Measurements from ENCODE around the gene FARP2.
"Not testable (repeated sequence)": the region's sequence is repeated elsewhere in the genome, so short reads cannot be mapped to it uniquely, and the experiment has no call there.

Gene FARP2

DNA sequence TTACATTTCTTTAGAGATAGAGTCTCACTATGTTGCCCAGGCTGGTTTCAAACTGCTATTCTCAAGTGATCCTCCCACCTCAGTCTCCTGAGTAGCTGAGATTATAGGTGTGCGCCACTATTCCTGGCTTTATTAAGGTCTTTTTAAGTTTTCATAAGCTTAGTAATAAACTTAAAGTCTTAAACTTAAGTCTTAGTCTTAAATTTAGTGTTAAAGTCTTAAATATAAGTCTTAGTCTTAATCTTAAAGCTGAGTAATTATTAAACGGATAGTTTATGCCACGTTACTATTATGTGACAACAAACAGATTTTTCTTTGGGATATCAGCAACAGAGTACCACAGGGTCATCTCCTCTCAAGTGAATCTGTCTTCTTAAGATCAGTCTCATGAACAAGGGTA lies 12.6 kb downstream of the FARP2 start:
- DNase-seq = no peak

DNA sequence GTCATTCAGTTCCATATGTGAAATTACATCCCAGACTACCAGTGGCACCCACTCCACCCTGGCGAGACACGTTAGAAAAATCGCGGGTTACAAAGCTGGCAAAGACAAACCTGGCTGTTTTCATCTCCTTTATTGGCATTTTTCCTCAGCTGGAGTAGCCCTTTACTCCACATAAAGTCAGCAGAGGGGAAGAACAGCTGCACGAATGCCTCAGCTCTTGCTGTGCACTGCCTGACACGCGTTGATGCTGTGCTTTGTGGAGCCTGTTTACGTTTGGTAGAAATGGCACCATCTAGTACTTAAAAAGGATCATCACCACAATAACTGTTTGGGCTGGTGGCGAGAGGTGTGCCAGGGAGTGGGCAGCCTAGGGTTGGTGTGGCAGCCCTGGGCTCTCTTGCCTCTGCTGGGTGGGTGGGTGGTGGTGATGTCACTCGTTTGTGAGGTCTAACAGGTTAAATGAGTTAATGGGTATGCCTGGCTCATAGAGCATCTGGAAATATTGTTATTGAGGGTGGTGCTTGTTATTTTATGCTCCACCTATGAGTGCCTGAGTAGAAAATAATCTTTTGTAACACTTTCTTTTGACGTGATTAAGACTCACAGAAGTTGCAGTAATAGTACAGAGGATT lies 16.4 kb downstream of the FARP2 start:
- no peak for DNase-seq

- no peak for DNase-seq
Observed at GRCh38 chr2:241373446-241373845, 17.4 kb downstream of the FARP2 start.

GRCh38 chr2:241373906-241374305 lies 17.8 kb downstream of the FARP2 start:
- DNase-seq = not testable (repeated sequence)

- no peak for DNase-seq
Observed at GRCh38 chr2:241375300-241375699, 19.2 kb downstream of the FARP2 start.

GRCh38 chr2:241376808-241377207 lies 20.7 kb downstream of the FARP2 start:
- no peak for DNase-seq

DNA sequence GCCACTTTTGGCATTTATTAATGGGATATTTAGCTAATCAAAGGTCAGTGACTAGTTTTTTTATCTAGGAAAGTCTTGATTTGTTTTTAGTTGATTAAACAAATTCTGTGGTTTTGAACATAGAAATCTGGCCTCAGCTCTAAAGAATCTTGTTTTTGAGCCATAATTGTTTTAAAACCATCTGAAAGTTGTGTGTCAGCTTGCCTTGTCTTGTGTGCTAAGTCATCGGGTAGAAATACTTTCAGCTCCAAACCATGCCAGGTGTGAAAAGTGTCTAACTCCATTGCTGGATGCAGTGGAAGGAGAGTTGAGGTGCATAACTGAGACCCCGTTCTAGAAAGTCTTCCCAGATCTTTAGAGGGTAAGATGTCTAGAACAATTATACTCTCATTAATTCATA lies 22.7 kb downstream of the FARP2 start:
- no peak for DNase-seq

GRCh38 chr2:241379481-241380480 lies 23.7 kb downstream of the FARP2 start:
- DNase-seq = no peak

- DNase-seq = no peak
Observed at GRCh38 chr2:241381872-241382271, 25.8 kb downstream of the FARP2 start.

DNA sequence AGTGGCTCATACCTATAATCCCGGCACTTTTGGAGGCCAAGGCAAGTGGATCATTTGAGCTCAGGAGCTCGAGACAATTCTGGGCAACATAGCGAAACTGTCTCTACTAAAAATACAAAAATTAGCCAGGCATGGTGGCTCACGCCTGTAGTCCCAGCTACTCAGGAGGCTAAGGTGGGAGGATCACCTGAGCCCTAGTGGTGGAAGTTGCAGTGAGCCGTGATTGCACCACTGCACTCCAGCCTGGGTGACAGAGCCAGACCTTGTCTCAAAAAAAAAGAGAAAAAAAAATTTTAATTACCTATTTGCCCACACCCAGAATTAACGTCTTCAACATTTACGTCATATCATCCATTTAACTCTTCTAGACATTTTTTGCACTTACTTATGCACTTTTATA lies 29.4 kb downstream of the FARP2 start:
- DNase-seq = not testable (repeated sequence)

DNA sequence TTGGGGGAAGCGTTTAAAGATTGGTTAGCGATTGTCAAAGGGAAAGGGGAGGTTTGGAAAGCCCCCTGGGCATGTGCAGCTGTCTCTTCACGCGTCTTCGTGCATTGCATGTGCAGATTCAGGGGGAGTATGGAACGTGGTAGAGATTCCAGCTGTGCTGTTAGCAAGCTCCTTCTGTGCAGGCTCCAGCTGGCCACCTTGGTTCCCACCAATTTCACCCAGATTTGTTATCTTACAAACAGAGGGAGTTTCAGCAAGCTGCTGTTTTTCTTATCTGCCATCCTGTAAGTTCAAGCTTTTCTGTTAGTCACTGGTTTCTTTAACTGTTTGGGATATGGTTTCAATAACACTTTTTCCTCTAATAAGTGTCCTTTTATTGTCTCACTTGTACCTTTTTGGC lies 30.4 kb downstream of the FARP2 start:
- DNase-seq = no peak

DNA sequence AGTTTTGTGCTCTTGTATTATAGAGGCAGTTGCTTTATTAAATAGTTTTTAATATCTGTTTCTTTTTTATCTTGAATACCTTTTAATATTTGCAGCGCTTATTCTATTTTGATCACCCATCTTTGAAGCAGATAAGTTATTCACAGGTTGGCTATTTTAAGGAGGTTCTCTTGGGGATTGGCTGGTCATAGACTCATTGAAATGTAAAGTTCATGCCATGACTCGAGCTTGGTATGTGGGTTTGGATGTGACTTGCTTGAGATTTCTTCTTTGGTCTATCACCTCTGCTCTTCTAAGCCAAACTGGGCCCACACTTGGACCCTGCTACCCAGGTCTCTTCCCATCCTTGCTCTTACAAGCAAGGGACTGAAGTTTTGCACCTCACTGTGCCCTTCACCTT lies 33.6 kb downstream of the FARP2 start:
- no peak for DNase-seq

GRCh38 chr2:241390301-241391206 lies 34.5 kb downstream of the FARP2 start:
- no peak for DNase-seq

GRCh38 chr2:241391892-241392665 lies 36.0 kb downstream of the FARP2 start:
- DNase-seq = no peak

GRCh38 chr2:241392753-241393152 lies 36.7 kb downstream of the FARP2 start:
- not testable (repeated sequence) for DNase-seq

DNA sequence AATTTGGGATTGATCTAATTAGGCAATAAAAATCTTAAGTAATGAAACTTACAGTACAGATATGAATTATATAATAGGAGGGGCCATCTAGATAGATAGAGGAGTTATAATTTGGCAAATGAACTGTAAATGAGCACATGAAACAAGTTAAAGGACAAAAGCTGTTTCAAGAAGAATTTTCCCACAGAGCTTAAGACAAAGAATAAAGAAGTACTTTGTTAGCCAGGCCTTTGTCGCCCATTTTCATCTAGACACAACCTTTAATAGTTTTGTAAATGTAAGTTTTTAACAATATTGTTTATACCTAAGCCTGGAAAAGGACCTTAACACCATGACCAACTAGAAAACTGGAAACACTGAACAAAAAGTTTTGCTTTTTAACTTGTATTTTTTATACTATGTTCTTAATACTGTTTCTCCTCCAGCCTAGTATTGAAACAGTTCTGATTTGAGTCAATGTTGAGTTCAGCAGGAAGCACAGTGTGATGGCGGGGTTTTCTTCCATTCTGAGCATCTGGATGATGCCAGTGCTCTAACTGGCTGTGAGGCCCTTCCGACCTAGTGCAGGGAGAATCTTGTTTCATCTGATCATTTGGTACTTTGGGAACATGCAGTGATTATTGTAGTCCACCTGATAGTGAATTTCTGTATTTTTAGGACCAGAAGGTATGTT lies 37.6 kb downstream of the FARP2 start:
- DNase-seq = no peak

- not testable (repeated sequence) for DNase-seq
Observed at GRCh38 chr2:241396809-241397208, 40.7 kb downstream of the FARP2 start.

DNA sequence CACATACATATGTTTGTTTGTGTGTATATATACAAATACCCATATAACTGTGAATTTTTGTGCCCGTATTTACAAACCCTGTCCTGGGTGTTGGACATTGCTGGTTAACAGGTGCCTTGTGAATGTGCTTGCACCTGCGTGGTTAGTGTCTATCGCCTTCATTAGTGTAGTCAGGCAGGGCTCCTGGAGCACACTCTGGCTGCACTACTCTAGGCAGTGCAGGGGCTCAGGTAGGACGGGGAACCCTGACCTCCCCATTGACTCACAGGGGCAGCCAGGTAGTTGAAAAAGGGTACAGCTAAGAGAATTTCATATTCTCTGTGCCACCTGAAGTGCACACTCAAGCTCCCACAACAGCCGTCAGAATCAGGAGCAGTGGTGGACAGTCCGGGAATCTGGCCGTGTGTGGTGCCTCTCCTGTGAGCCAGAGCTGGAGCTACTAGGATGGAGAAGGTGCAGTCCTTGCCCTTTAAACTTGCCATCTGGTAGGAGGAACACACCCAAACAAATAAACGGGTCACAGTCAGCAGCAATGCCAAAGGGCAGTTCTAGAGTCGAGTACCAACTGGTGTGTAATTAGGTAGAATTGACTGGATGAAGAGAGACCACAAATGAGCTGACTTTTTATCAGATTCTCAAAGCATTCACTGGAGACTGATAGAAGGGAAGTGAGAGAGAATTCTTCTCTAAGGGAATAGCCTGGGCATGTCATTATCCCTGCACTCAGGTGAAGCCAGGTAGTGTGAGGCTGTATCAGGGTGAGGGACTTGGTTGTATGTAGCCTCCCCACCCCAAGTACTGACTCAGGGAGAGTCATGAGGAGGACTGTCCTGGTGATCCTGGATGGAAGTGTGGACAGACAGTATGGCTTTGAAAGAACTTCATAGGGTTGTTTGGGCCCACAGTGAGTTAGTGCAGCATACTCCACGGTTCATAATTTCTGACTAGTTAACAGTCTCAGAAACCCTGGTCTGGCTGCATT lies 44.1 kb downstream of the FARP2 start:
- DNase-seq = no peak

GRCh38 chr2:241408849-241409248 lies 52.8 kb downstream of the FARP2 start:
- DNase-seq = no peak

- no peak for DNase-seq
Observed at GRCh38 chr2:241410739-241411176, 54.7 kb downstream of the FARP2 start.

Measured in activated CD8-positive, alpha-beta memory T cell treated with anti-CD3 and anti-CD28 coated beads for 24 hours (primary cell).